ENCODE data around the gene MCTP1.

- TF ChIP-seq CTCF (IDR thresholded peaks at IDR 0.05): no peak
- no peak for TF ChIP-seq POLR2A (IDR thresholded peaks at IDR 0.05)
Measured at GRCh38 chr5:95081982-95082381, 202.9 kb downstream of the MCTP1 start.
